GM18498 (cell line): ENCODE data around the gene FABP6.
"Not testable (repeated sequence)": the region's sequence is repeated elsewhere in the genome, so short reads cannot be mapped to it uniquely, and the experiment has no call there.

Experiments
- ATAC-seq: cut with Tn5 transposase; IDR thresholded peaks from one replicate; pipeline ENCODE4 v1.9.1; 2021; ENCODE audit warnings: mild to moderate bottlenecking, moderate library complexity; ENCODE audit not compliant: unreplicated experiment

Gene FABP6

GRCh38 chr5:160229190-160229742 lies at the start of gene FABP6:
TSS of gene FABP6 (plus strand) at chr5:160229506. CDS start at chr5:160229558, 52 bp downstream.
- ATAC-seq: no peak

DNA sequence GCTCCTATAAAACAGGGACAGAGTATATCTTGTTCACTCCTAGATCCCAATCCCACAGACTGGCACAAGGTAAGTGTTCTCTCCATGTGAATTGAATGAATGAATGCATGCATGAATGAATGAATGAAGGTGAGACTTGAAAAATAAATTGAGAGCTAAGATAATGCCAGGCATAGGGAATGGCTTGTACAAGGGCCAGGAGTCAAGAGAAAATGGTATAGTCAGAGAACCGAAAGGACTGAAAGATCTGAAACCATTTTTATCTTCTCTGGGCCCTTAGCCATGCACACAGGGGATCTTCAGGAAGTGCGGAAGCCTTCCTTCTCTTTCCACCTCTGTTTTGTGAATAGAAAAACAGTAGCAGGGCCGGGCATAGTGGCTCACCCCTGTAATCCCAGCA lies 48.4 kb upstream of the FABP6 start:
- no peak for ATAC-seq

GRCh38 chr5:160181965-160182622 lies 47.2 kb upstream of the FABP6 start:
- ATAC-seq: no peak

- ATAC-seq: no peak
Observed at GRCh38 chr5:160183075-160183474, 46.2 kb upstream of the FABP6 start.

GRCh38 chr5:160185626-160186360 lies 43.5 kb upstream of the FABP6 start:
- no peak for ATAC-seq

DNA sequence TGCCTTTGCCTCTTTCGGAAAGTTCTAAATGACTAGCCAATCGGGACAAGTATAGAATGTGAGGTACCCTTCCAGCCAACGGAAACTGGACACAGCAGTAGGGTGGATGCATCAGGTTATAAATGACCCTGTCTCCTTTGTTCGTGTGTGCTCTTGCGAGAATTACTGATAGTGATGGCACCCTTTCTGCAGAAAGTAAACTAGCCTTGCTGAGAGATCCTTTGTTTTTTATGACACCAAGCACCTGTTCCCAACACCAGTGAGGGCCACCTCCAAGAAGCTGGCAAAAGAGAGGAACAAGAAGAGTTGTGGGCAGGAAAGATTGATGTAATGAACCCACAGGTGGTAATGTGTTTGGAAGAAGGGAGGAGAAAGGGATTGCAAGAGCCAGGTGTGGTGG lies 42.8 kb upstream of the FABP6 start:
- no peak for ATAC-seq

DNA sequence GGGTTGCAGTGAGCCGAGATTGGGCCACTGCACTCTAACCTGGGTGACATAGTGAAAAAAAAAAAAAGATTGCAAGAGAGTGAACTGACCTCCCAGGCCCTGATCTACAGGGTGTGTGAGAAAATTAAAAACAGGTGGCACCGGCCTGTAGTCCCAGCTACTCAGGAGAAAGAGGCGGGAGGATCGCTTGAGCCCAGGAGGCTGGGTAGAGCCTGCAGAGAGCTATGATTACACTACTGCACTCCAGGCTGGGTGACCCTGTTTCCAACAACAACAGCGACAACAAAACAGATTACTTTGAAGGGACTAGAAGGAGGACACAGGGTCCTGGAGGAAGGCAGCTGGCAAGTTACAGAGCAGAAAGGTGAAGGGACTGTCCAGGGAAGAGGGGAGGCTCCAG lies 42.2 kb upstream of the FABP6 start:
- ATAC-seq: no peak

DNA sequence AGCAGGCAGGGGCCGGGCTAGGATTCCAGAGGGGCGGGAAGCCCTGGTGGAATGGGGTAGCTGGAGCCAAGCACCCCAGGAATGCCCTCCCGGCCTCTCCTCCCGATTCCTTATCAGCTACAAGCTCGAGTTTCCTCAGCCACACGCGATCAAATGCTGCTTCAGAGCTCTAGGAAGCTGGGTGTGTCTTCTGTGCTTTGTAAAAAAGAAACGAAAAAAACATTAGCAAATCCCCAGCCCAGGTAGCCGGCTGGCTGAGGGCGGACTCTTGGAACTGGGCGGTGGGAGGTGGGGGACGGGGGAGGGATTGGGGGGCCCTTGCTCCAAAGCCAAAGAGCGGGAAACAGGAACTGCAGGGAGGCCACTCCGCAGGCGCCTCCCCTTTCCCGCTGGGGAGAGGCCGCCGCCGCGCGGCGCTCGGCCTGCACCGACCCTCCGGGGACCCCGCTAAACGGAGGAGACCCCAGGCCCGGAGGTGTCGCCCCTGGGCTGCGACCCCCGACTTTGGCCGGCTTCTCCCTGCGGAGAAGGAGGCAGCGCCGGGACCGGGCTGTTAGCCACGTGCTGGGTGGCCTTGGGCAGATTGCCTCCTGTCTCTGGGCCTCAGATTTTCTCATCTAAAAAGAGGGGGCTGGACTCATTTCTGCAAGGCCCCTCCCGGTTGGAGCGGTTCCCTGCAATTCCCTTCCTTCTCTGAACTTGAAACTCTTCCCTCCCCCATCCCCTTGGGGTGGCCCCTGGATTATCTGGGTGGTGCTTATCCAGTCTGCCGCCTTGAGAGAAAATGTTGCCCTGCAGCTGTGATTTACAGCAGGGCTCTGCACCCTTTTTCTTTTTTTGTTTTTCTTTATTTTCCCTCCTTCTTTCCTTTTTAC lies 40.9 kb upstream of the FABP6 start:
- no peak for ATAC-seq

GRCh38 chr5:160192424-160192823 lies 36.9 kb upstream of the FABP6 start:
- no peak for ATAC-seq

- ATAC-seq: not testable (repeated sequence)
Observed at GRCh38 chr5:160193076-160193475, 36.2 kb upstream of the FABP6 start.

DNA sequence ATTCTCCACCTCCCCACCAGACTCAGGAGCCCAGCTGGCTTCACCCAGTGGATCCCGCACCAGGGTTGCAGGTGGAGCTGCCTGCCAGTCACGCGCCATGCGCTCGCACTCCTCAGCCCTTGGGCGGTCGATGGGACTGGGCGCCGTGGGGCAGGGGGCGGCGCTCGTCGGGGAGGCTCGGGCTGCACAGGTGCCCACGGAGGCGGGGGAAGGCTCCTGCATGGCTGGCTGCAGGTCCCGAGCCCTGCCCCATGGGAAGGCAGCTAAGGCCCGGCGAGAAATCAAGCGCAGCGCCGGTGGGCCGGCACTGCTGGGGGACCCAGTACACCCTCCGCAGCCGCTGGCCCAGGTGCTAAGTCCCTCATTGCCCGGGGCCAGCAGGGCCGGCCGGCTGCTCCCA lies 35.5 kb upstream of the FABP6 start:
- ATAC-seq: not testable (repeated sequence)

DNA sequence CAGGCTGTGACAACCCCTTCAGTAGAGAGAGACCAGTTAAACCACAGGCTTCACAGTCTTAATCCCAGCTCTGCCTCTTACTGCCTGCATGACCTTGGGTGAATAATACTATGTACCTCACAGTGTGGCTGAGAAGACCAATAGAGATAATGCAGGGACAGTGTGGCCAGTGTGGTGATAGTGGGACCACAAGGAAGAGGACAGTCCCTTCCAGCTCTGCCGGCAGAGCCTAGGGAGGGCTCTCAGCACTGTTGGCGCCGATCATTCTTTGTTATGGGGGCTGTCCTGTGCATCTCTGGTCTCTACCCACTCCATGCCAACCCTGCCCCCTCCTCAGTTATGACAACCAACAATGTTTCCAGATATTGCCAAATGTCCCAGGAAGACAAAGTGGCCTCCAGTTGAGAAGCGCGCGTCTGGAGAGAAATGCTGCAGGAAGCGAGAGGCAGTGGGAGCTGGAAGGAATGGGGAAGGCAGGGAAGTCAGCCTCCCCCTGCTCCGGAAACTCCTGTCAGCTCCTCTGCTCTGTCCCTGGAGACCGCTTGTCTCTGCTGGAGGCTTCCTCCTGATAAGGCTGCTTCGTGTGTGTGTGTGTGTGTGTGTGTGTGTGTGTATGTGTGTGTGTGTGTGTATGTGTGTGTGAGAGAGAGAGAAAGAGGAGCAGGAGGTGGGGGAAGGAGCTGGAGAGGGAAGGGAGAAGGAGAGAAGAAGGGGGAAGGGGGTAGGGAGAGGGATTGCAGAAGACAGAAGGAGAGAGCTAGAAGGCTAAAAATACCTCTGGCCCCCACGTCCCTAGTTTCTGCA lies 31.8 kb upstream of the FABP6 start:
- no peak for ATAC-seq

DNA sequence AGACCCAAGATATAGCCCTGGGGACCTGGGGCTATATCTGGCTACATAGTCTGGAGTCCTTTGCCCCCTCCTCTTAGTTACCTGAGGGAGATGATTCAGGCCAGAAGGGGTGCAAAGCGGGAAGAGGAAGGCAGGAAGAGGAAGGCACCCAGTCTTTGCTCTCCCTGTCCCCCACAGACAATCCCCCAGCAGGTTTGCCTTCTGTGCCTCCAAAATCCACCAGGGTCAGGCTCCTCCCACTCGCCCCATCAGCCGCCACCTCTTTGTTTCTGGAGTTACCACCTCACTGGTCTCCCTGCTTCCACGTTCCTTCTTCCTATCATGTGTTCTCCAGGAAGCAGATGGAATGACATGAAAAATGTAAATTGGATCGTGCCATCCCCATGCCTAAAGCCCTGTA lies 31.2 kb upstream of the FABP6 start:
- ATAC-seq: no peak

DNA sequence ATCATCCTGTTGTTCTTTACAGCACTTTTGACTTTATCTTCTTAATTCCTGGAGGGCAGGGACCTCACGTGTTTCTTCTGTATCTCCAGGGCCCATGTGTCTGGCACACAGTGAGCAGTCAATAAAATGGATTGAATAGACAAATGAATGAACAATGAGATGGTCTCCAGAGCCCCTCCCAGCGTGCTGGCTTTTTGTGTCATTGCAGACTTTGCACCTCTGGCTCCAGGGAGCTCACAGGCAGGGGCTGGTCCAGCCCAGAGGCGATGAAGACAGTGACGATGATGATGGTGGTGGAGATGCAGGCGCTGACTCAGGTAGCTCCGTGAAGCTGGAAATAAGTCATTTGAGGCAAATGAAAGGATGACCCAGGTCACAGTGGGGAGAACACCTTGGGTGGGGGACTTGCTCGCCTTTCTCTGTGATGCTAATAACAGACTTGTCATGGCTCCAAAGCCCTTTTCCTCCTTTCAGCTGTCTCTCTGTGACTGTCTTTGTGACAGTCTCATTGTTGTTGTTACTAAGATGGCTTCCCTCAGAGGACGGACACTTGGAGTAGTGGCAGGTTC lies 30.4 kb upstream of the FABP6 start:
- peak; percentile 13 for ATAC-seq

DNA sequence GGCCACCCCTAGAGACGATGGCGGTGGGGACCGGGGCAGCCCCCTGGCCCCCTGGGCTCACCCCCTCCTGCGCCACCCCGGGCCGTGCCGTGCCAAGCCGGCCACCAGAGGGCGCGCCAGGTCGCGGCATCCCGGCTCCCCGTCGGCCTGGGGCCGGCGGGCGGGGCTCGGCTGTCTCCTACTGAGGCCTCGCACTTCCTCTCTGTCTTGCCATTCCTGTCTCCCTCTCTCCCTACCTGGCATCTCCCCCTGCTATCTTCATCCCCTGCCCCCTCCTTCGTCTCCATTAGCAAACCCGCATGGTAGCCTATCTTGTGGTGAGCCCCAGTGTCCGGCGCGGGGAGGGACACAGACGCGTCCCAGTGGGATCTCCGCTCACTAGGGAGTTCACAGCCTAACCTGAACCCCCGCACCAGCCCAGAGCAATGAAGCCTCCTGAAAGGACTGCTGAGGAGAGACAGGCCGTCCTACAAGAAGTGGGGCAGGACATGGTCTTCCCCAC lies 29.8 kb upstream of the FABP6 start:
- ATAC-seq: peak; percentile 98

- no peak for ATAC-seq
Observed at GRCh38 chr5:160207061-160207460, 22.2 kb upstream of the FABP6 start.

GRCh38 chr5:160209917-160210316 lies 19.4 kb upstream of the FABP6 start:
- no peak for ATAC-seq

DNA sequence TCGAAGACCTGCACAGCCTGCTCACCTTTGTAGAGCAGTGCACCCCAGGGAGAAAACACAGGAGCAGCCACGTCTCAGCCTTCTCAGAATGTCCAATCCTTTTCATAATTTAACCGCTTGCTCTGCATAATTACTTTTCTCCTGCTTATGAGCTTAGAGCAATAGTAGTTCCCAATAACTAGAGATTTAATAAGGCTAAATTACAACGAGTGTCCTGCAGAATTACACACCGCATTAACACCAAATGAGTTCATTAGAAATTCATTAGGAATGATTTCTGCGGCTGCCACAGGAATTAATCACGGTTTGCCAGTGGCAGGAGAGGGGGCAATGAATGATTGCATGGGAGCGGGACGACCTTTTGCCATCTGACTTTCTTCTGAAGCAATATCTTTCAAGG lies 18.7 kb upstream of the FABP6 start:
- ATAC-seq: no peak

DNA sequence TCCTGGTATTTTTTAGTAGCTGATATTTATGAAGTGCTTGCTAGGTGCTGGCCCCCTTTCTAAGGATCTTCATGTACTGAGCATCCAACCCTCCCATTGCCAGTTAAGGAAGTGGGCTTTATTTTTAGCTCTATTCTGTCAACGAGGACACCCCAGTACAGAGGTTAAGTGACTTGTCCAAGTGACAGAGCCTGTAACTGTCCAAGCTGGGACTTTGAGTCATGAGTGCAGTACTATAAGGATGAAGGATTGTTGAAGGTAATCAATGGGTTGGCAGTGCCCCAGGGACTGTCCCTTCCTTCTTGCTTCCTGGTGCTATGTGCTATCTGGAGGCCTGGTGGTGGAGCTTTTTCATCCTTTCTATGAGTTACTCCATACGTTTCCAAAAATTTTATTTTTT lies 18.0 kb upstream of the FABP6 start:
- no peak for ATAC-seq

DNA sequence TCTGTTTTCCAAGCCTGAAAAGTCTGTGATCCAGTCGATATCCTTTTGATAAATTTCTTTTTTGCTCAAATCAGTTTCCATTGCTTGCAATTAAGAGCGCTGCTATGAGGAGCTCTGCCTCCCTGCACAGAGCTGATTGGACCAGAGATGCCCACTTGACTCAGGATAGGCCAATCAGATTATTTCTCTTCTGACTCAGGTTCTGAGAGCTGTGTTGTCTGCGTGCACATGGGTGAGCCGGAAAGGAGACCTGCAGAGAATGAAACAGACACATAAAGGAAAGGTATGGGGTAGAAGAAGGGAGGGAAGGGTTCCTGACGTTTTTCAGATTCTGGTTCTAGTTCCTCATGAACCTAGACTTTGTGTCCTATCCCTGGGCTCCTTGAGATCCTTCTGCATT lies 15.8 kb upstream of the FABP6 start:
- no peak for ATAC-seq
